ENCODE data around the gene ZDHHC23. TPM values are rescaled to one million over a fixed set of nuclear protein-coding genes. Genes with fewer than 3 reads are reported as not detected.

Gene ZDHHC23
- total RNA-seq: 5.2 and 6.8 TPM in 2 replicates

GRCh38 chr3:113947372-113948014 lies at the start of gene ZDHHC23:
Gene ZDHHC23, plus strand, starts transcription at chr3:113948013. Its CDS starts 790 bp downstream, at chr3:113948803.

Other genes starting within 250 kb of the ZDHHC23 start
- gene NAA50, start 201.8 kb upstream of the ZDHHC23 start, total RNA-seq: 264 and 310 TPM in 2 replicates
- 121 and 128 TPM in 2 replicates for gene ATP6V1A, start 201.0 kb upstream of the ZDHHC23 start, total RNA-seq
- 29.9 and 32.2 TPM in 2 replicates for gene GRAMD1C, start 109.2 kb upstream of the ZDHHC23 start, total RNA-seq
- 2.1 TPM in 2 replicates for gene CCDC191, start 108.5 kb downstream of the ZDHHC23 start, total RNA-seq
- 44.2 and 50.5 TPM in 2 replicates for gene QTRT2, start 108.7 kb downstream of the ZDHHC23 start, total RNA-seq
- gene DRD3, start 231.0 kb downstream of the ZDHHC23 start, total RNA-seq: not detected in 2 replicates

All from thoracic aorta endothelial cell (primary cell).